Measurements from ENCODE around the gene SLC35E2B.
"Not testable (repeated sequence)": the region's sequence is repeated elsewhere in the genome, so short reads cannot be mapped to it uniquely, and the experiment has no call there.

DNA sequence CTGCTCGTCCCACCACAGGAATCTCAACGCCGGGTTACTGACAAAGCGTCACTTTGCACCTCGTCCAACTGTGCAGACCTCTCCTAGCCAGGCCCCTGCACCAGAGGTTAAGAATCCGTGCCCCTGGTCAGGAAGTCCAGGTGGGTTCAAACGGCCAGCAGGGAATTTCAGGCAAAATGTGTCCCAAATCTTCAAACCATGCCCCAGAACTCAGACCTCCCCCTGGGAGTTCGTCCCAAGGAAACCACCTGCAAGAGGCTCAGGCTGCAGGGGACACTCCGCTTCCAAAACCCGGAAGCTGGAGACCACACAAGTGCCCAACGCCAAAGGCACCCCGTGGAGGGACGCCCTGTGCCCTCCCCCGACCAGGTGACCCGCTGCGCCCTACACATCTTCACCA is 1.2 kb downstream of the SLC35E2B start:
- TF ChIP-seq, protein P1, sequence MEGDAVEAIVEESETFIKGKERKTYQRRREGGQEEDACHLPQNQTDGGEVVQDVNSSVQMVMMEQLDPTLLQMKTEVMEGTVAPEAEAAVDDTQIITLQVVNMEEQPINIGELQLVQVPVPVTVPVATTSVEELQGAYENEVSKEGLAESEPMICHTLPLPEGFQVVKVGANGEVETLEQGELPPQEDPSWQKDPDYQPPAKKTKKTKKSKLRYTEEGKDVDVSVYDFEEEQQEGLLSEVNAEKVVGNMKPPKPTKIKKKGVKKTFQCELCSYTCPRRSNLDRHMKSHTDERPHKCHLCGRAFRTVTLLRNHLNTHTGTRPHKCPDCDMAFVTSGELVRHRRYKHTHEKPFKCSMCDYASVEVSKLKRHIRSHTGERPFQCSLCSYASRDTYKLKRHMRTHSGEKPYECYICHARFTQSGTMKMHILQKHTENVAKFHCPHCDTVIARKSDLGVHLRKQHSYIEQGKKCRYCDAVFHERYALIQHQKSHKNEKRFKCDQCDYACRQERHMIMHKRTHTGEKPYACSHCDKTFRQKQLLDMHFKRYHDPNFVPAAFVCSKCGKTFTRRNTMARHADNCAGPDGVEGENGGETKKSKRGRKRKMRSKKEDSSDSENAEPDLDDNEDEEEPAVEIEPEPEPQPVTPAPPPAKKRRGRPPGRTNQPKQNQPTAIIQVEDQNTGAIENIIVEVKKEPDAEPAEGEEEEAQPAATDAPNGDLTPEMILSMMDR (IDR thresholded peaks at IDR 0.05): not testable (repeated sequence)
- TF ChIP-seq POLR2A (IDR thresholded peaks at IDR 0.05): not testable (repeated sequence)

Measured in testis (tissue), 2 donors.